Activated naive CD8-positive, alpha-beta T cell treated with anti-CD3 and anti-CD28 coated beads, Interleukin-2, amount 50 U/mL, for 16 hours (primary cell): ENCODE measurements around the gene PACC1.

Experiments
- DNase-seq: peaks from one replicate; pipeline ENCODE4 v3.0.0-alpha.2; 2020; ENCODE audit warnings: low read depth, low spot score

Gene PACC1

GRCh38 chr1:212437179-212437798 is 22.6 kb upstream of the PACC1 start:
- no peak for DNase-seq

GRCh38 chr1:212434992-212435391 is 20.3 kb upstream of the PACC1 start:
- no peak for DNase-seq

GRCh38 chr1:212433577-212434462 is 19.1 kb upstream of the PACC1 start:
- no peak for DNase-seq

- DNase-seq = peak; percentile 40
Measured at GRCh38 chr1:212432661-212433576, 18.2 kb upstream of the PACC1 start, which contains the start of gene NENF. Gene NENF (plus strand): TSS chr1:212432920. CDS start chr1:212432944, 24 bp downstream.

GRCh38 chr1:212432272-212432660 is 17.6 kb upstream of the PACC1 start:
- DNase-seq = no peak

- no peak for DNase-seq
Measured at GRCh38 chr1:212431644-212432043, 17.0 kb upstream of the PACC1 start.

- DNase-seq = no peak
Measured at GRCh38 chr1:212430955-212431394, 16.3 kb upstream of the PACC1 start.

- DNase-seq = no peak
Measured at GRCh38 chr1:212430416-212430815, 15.7 kb upstream of the PACC1 start.

- DNase-seq = no peak
Measured at GRCh38 chr1:212428496-212428895, 13.8 kb upstream of the PACC1 start.

GRCh38 chr1:212423879-212424278 is 9.2 kb upstream of the PACC1 start:
- DNase-seq = no peak

GRCh38 chr1:212421165-212421564 is 6.5 kb upstream of the PACC1 start:
- no peak for DNase-seq

- no peak for DNase-seq
Measured at GRCh38 chr1:212415107-212415841, 588 bp upstream of the PACC1 start.

- no peak for DNase-seq
Measured at GRCh38 chr1:212413902-212414327, 771 bp downstream of the PACC1 start.

- DNase-seq = no peak
Measured at GRCh38 chr1:212412374-212412773, 2.3 kb downstream of the PACC1 start.

GRCh38 chr1:212410231-212410820 is 4.4 kb downstream of the PACC1 start:
- no peak for DNase-seq

GRCh38 chr1:212402666-212403321 is 11.9 kb downstream of the PACC1 start:
- DNase-seq = no peak

- DNase-seq = no peak
Measured at GRCh38 chr1:212401838-212402582, 12.7 kb downstream of the PACC1 start.

GRCh38 chr1:212401042-212401441 is 13.6 kb downstream of the PACC1 start:
- no peak for DNase-seq

- DNase-seq = no peak
Measured at GRCh38 chr1:212397171-212397570, 17.5 kb downstream of the PACC1 start.
